Measurements from ENCODE around the gene ARHGDIG. TPM values are rescaled to one million over a fixed set of nuclear protein-coding genes. Genes with fewer than 3 reads are reported as not detected.

The ARHGDIG gene
- total and polyA plus RNA-seq, 2 experiments from 2014 or later, result 0.78 to 1.0 TPM

DNA sequence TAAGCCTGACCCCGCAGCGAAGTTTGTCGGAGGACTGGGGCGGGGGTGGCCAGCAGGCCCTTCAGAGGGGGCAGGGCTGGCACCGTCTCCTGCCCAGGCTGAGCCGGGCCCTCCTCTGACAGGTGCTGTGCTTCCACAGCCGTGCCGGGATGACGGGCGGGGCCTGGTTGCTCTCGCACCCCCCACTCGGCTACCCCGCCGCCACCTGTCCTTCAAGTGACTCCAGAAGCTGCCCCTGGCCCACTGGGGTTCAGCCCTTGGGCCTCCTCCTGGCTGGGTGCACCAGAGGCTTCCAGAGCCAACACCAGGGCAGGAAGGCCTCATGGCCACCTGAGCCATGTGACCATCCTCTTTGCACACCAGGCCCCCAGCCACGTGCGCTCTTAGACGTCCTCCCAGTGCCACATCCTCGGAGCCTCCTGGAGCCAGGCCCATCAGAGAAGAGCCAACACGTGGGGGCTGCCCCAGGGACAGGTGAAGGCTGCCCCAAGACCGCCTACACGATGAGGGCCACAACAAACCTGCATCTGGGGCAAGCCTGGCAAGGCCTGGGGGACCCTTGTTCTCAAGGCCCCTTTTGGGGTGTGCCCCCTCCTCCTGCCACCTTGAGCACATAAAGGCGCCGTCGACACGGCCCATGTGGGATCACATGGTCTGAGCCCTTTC, 9.8 kb downstream of the ARHGDIG start:
- H3K27me3 Mint-ChIP-seq (ENCODE audit: insufficient read depth, low read depth, poor library complexity), result no peaks in the 10 kb centered on the region
- Histone ChIP-seq H3K36me3 (ENCODE audit: insufficient read depth) (no peaks in the 10 kb centered on the region; the same call in 1 of the 2 replicates), H3K9me2 (ENCODE audit: insufficient read depth) (no peaks in the 10 kb centered on the region), H3K79me2 (replicated peaks; ENCODE audit: insufficient read depth) (no peaks in the 10 kb centered on the region), H3K4me3 (no peak overlapping the region), H3K4me1 (ENCODE audit: insufficient read depth) (no peaks in the 10 kb centered on the region), H2AFZ (no peak overlapping the region), H3K27ac (ENCODE audit: low read depth) (no peak overlapping the region), H3K4me2 (no peak overlapping the region), H3K27me3 (ENCODE audit: insufficient read depth) (no peaks in the 10 kb centered on the region), H4K20me1 (replicated peaks; ENCODE audit: insufficient read depth) (no peaks in the 10 kb centered on the region), H3F3A (replicated peaks; ENCODE audit: low read depth) (no peaks in the 10 kb centered on the region)
- H3K36me3 Mint-ChIP-seq (ENCODE audit: low read depth), result peaks cover 14% of the 10 kb centered on the region
- no peak for TF ChIP-seq STAT1 (IDR thresholded peaks at IDR 0.05; ENCODE audit: unreplicated experiment)
- no peak for TF ChIP-seq ZNF331 (CRISPR knock-in tag; IDR thresholded peaks at IDR 0.05; ENCODE audit: low read depth)
- TF ChIP-seq, protein P1, sequence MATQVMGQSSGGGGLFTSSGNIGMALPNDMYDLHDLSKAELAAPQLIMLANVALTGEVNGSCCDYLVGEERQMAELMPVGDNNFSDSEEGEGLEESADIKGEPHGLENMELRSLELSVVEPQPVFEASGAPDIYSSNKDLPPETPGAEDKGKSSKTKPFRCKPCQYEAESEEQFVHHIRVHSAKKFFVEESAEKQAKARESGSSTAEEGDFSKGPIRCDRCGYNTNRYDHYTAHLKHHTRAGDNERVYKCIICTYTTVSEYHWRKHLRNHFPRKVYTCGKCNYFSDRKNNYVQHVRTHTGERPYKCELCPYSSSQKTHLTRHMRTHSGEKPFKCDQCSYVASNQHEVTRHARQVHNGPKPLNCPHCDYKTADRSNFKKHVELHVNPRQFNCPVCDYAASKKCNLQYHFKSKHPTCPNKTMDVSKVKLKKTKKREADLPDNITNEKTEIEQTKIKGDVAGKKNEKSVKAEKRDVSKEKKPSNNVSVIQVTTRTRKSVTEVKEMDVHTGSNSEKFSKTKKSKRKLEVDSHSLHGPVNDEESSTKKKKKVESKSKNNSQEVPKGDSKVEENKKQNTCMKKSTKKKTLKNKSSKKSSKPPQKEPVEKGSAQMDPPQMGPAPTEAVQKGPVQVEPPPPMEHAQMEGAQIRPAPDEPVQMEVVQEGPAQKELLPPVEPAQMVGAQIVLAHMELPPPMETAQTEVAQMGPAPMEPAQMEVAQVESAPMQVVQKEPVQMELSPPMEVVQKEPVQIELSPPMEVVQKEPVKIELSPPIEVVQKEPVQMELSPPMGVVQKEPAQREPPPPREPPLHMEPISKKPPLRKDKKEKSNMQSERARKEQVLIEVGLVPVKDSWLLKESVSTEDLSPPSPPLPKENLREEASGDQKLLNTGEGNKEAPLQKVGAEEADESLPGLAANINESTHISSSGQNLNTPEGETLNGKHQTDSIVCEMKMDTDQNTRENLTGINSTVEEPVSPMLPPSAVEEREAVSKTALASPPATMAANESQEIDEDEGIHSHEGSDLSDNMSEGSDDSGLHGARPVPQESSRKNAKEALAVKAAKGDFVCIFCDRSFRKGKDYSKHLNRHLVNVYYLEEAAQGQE (IDR thresholded peaks at IDR 0.05; ENCODE audit: unreplicated experiment), result no peak
- TF ChIP-seq, protein P2, sequence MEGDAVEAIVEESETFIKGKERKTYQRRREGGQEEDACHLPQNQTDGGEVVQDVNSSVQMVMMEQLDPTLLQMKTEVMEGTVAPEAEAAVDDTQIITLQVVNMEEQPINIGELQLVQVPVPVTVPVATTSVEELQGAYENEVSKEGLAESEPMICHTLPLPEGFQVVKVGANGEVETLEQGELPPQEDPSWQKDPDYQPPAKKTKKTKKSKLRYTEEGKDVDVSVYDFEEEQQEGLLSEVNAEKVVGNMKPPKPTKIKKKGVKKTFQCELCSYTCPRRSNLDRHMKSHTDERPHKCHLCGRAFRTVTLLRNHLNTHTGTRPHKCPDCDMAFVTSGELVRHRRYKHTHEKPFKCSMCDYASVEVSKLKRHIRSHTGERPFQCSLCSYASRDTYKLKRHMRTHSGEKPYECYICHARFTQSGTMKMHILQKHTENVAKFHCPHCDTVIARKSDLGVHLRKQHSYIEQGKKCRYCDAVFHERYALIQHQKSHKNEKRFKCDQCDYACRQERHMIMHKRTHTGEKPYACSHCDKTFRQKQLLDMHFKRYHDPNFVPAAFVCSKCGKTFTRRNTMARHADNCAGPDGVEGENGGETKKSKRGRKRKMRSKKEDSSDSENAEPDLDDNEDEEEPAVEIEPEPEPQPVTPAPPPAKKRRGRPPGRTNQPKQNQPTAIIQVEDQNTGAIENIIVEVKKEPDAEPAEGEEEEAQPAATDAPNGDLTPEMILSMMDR (conservative IDR thresholded peaks at IDR 0.05; ENCODE audit: low read depth in 2 of 2), result no peak
- no peak for TF ChIP-seq CREB1 (CRISPR knock-in tag; IDR thresholded peaks at IDR 0.05; ENCODE audit: low read depth)
- TF ChIP-seq POLR2AphosphoS5 (IDR thresholded peaks at IDR 0.05; ENCODE audit: low read depth), result no peak
- no peak for TF ChIP-seq EZH2 (IDR thresholded peaks at IDR 0.05; ENCODE audit: low read depth, unreplicated experiment)
- no peak for TF ChIP-seq ZNF114 (CRISPR knock-in tag; IDR thresholded peaks at IDR 0.05)
- TF ChIP-seq, protein P3, sequence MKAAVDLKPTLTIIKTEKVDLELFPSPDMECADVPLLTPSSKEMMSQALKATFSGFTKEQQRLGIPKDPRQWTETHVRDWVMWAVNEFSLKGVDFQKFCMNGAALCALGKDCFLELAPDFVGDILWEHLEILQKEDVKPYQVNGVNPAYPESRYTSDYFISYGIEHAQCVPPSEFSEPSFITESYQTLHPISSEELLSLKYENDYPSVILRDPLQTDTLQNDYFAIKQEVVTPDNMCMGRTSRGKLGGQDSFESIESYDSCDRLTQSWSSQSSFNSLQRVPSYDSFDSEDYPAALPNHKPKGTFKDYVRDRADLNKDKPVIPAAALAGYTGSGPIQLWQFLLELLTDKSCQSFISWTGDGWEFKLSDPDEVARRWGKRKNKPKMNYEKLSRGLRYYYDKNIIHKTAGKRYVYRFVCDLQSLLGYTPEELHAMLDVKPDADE (IDR thresholded peaks at IDR 0.05), result no peak
- no peak for TF ChIP-seq NANOG (IDR thresholded peaks at IDR 0.05; ENCODE audit: borderline replicate concordance)
- no peak for TF ChIP-seq EZH2phosphoT487 (IDR thresholded peaks at IDR 0.05; ENCODE audit: unreplicated experiment)
- no peak for TF ChIP-seq JUNB (IDR thresholded peaks at IDR 0.05; ENCODE audit: unreplicated experiment)
- ATAC-seq, result no peak
- no peak overlapping the region for H3K4me3 Mint-ChIP-seq
- no peak for DNase-seq (ENCODE audit: low spot score)
- H3K27ac Mint-ChIP-seq, result no peak overlapping the region
- H3K9me3 Mint-ChIP-seq, result no peaks in the 10 kb centered on the region; the same call in 2 of the 3 replicates
- H3K4me1 Mint-ChIP-seq, result no peaks in the 10 kb centered on the region

All from GM23338 (cell line).